NT2/D1 (cell line): ENCODE measurements around the gene RAB11A.

Experiments
- SUZ12 ChIP-seq: IDR thresholded peaks from 2 replicates; pipeline ENCODE4 v1.6.1; 2011; ENCODE audit not compliant: insufficient read length, insufficient read depth; ENCODE audit errors: extremely low read depth
- YY1 ChIP-seq: IDR thresholded peaks from 2 replicates; pipeline ENCODE4 v1.6.1; 2011; ENCODE audit not compliant: insufficient read length, insufficient read depth

GRCh38 chr15:65833501-65834205, 35.6 kb upstream of the RAB11A start:
- TF ChIP-seq YY1 (no peak), SUZ12 (no peak)
